ENCODE results near the gene LOXL3.
"Not testable (repeated sequence)": the region's sequence is repeated elsewhere in the genome, so short reads cannot be mapped to it uniquely, and the experiment has no call there.

Gene LOXL3

GRCh38 chr2:74573747-74574562 is 20.2 kb upstream of the LOXL3 start:
- peak; percentile 66 for DNase-seq

- no peak for DNase-seq
Observed at GRCh38 chr2:74572178-74572925, 18.6 kb upstream of the LOXL3 start.

GRCh38 chr2:74571058-74571457 is 17.3 kb upstream of the LOXL3 start:
- DNase-seq: no peak

- DNase-seq: no peak
Observed at GRCh38 chr2:74569686-74570085, 15.9 kb upstream of the LOXL3 start.

DNA sequence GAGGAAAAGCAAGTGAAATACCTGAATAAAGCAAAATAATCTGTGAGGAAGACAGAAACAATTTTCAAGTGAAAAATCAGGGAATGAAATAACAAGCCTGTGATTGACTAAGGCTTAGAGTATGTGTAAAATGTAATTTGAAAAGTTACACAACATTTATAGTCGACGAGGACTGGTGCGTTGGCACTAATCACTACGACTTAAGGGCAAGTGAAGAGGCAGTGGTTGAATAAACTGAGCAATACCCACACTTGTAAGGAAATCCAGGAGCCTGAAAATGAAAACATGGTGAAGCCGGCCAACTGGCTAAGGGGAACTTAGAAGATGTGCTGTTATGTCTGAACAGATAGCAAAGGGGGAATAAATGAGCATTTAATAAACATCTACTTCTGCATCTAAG is 14.1 kb upstream of the LOXL3 start:
- peak; percentile 86 for DNase-seq

DNA sequence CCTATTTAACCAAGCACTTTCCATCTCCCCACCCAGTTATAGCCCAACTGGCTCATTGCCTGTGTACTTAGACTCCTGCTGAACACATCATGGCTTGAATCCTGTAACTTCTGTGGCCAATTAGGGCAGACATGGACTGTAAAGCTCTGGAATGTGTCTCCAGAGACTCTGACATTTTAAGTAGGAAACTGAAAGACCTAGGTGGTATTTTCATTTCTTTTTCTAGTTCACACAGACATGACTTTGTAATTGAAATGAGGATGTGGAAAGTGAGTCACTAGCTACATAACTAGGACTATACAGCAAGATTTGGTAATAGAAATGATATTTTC is 13.0 kb upstream of the LOXL3 start:
- peak; percentile 99 for DNase-seq

GRCh38 chr2:74566076-74566753 is 12.5 kb upstream of the LOXL3 start:
- DNase-seq: no peak

- peak; percentile 76 for DNase-seq
Observed at GRCh38 chr2:74564222-74564621, 10.5 kb upstream of the LOXL3 start.

DNA sequence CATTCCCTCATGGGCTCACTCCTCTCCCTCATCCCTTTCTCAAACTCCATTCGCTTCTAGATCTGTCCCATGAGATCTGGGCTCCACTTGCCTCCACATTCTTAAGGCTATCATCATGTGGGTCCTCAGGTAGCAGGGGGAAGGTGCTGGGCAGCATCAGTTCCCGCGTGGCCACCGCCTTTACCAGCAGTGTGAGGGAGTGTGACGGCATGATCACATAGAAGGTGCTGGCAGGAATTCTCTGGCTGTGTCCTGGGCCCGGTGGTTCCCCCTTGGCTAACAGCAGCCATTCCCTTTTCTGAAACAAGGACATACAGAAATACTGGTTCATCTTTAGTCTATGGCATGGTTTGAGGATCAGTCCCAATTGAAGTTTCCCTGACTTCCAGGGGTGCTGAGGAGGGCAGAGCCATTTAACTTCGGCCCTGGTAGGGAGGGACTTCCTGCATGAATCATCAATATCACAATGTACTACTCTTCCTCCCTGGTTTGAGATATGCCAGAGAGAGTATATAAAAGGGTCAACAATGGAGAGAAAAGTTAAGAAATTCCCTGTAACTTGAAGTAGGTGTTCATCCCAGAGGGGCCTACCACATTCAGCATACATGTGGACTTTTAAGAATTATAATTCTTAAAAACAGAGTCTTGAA is 8.5 kb upstream of the LOXL3 start:
- DNase-seq: no peak

DNA sequence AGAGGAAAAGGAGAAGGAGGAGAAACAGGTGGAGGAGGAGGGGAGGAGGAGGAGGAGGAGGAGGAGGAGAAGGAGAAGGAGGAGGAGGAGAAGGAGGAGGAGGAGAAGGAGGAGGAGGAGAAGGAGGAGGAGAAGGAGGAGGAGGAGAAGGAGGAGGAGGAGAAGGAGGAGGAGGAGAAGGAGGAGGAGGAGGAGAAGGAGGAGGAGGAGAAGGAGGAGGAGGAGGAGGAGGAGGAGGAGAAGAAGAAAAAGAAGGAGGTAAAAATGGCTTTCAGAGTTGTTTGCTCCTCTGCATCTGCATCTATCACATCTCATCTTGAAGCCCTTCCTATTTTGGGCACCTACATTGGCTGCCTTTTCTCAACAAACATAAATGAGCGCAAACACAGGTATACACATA is 7.3 kb upstream of the LOXL3 start:
- not testable (repeated sequence) for DNase-seq

DNA sequence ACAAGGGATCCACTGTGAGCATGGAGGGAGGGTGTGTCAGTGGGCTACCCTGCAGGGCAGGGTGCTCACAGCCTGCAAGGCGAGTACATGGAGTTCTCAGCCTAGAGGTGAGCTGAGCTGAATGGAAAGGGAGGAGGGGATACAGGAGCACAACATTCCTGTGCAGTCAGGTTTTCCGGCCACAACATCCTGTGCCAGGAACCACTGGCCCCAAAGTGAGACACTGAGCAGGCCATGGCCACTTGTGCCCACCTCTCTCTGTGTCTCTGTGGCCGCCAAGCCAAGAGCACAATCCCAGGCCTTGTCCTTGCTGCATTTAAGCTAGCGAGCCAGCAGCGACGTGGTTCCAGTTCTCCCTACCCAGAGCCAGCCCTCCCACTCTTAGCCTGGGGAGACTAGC is 6.8 kb upstream of the LOXL3 start:
- DNase-seq: no peak

DNA sequence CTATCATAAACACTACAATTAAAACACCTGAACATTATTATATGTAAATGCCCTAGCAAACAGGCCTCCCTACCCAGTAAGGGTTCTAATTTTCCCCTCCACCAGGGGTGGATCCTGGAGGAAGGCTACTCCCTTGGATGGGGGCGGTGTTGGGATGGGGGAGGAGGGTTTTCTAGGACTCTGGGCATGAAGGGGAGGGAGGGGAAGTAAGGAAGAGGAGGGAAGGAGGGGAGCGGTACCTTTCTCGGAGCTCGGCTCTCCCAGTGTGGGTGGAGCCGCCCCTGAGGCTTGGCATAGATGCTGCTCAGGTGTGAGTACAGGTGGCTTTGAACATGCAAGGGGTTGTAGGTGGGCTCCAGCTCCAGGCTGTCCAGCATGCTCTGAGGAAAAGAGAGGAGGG is 6.2 kb upstream of the LOXL3 start:
- DNase-seq: no peak

DNA sequence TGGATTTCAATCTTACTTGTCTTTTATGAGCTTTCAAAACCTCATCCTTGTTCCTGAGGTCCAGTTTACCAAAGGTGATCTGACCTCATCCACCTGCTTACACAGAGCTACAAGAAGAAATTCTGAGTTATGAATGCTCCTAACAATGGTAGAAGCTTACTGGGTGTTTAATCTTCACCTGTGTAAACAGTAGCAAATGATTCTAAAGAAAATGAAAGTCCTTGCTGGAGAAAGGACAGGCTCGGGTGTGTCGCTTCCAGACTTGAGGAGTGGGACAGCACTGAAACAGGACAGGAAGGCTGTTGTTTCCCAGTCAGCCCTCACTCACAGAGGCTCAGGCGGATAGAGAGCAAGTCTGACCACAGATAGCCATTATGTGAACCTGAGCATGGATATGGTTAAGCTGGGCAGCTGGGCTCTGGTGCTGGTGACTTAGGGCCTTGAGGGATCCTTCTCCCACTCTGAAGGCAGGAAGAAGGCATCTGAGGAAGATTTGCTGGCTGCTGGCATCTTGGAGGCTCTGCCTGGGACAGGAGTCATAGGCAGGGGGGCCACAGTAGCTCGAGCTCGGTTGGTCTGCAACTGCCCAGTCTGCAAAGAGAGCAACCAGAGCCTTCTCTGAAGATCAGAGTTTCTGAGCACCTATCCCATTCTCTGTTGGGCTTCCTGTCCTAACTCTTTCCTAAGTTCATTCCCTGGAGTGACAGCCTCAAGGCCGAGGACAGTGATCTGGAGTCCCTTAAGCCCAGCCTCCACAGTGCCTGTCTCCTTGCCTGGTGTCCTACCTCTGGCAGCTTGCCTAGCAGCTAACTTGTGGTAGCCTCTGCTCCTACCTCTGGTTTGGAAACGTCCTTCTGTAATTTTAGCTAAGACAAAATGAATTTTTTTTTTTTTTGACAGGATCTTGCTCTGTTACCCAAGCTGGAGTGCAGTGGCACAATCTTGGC is 4.8 kb upstream of the LOXL3 start:
- no peak for DNase-seq

DNA sequence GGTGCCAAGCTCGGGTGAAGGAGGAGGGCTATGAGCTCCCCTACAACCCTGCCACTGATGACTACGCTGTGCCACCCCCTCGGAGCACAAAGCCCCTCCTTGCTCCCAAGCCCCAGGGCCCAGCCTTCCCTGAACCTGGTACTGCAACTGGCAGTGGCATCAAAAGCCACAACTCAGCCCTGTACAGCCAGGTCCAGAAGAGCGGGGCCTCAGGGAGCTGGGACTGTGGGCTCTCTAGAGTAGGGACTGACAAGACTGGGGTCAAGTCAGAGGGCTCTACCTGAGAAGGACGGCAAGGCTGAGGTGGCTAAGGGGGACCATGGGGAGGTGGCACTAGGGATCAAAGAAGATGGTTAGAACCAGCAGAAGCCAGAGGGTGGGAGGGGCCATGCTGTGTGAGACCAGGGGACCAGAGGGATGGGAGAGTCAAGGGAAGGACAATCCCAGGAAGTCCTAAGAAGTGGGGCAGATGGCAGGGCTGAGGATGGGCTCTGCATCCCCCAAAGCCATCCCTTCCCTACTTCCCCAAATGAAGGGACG is 3.2 kb upstream of the LOXL3 start:
- no peak for DNase-seq

DNA sequence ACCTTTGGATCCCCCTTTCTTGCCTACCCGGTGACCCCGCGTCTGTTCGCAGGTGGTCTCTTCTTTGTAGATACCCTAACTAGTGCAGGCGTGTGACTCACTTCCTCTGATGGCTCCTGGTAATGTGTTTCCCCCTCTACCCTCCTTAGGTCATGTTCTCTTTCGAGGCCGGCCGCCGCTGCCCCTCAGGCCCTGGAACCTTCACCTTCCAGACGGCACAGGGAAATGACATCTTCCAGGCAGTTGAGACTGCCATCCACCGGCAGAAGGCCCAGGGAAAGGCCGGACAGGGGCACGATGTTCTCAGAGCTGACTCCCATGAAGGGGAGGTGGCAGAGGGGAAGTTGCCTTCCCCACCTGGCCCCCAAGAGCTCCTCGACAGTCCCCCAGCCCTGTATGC is 2.4 kb upstream of the LOXL3 start:
- no peak for DNase-seq

- DNase-seq: no peak
Observed at GRCh38 chr2:74555610-74556103, 1.9 kb upstream of the LOXL3 start.

GRCh38 chr2:74554820-74555531 is 1.2 kb upstream of the LOXL3 start:
- no peak for DNase-seq

GRCh38 chr2:74552914-74553811 is 579 bp downstream of the LOXL3 start:
- DNase-seq: peak; percentile 27

All from fibroblast of skin of scalp (primary cell).